SKM-1 (cell line): Measurements from ENCODE around the gene TMEM225B.
A peak's percentile ranks its signal among the peaks of the same experiment; 100 is the strongest.
"Not testable (repeated sequence)": the region's sequence is repeated elsewhere in the genome, so short reads cannot be mapped to it uniquely, and the experiment has no call there.

Experiments used
- DNase-seq: peaks from one replicate; lab custom pipeline; 2025; ENCODE audit not compliant: unreplicated experiment; lab: John Stamatoyannopoulos, UW

TMEM225B gene, protein sequence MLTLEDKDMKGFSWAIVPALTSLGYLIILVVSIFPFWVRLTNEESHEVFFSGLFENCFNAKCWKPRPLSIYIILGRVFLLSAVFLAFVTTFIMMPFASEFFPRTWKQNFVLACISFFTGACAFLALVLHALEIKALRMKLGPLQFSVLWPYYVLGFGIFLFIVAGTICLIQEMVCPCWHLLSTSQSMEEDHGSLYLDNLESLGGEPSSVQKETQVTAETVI

DNA sequence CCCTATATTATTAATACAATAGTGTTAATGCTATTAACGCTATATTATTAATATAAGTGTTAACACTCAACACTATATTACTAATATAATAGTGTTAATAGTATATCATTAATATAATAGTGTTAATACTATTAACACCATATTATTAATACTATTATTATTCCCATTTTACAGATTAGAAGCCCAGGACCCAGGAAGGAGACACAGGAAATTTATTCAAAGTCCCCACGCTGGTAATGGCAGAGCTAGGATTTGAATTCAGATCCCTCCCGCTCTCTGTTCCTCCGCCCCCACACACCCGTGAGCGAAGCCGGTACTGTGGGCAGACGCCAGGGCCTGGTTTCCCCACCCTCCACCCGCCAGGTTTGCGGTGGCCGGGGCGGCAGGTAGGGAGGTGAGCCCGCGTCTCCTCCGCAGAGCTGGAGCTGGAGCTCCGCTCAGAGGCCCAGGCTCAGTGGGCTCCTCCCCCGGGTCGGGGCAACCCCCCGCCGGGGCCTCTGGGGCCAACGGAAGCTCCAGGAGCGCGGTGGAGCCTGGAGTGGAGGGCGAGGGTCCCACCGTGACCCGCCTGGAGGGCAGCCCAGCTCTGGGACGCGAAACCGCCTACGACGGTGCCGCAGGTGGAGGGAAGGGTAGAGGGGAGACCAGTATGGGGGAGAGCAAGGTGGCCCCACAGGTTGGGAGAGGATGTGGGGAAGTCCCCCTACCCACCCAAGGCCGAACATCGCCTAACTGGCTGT lies at the start of gene TMEM225B:
TMEM225B (plus strand) TSS at position 506 of the 740 bp plus-strand sequence. CDS start 6,122 bp downstream, outside the sequence.
- DNase-seq: no peak

DNA sequence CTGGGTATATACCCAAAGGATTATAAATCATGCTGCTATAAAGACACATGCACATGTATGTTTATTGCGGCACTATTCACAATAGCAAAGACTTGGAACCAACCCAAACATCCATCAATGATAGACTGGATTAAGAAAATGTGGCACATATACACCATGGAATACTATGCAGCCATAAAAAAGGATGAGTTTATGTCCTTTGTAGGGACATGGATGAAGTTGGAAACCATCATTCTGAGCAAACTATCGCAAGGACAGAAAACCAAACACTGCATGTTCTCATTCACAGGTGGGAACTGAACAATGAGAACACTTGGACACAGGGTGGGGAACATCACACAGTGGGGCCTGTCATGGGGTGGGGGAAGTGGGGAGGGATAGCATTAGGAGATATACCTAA lies 48.5 kb upstream of the TMEM225B start:
- not testable (repeated sequence) for DNase-seq

DNA sequence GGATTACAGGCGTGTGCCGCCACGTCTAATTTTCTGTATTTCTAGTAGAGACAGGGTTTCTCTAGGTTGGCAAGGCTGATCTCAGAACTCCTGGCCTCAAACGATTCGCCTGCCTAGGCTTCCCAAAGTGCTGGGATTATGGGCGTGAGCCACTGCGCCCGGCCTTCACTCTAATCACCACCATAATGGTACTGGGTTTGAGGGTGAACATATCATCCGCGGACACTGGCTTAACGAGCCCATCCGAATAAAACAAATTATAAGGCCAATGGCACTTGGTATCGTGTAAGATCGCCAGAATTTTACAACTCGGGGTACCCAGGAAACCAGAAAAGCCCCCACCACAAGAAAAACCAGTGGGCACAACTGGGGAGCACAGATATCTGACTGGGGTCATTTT lies 46.7 kb upstream of the TMEM225B start:
- no peak for DNase-seq

DNA sequence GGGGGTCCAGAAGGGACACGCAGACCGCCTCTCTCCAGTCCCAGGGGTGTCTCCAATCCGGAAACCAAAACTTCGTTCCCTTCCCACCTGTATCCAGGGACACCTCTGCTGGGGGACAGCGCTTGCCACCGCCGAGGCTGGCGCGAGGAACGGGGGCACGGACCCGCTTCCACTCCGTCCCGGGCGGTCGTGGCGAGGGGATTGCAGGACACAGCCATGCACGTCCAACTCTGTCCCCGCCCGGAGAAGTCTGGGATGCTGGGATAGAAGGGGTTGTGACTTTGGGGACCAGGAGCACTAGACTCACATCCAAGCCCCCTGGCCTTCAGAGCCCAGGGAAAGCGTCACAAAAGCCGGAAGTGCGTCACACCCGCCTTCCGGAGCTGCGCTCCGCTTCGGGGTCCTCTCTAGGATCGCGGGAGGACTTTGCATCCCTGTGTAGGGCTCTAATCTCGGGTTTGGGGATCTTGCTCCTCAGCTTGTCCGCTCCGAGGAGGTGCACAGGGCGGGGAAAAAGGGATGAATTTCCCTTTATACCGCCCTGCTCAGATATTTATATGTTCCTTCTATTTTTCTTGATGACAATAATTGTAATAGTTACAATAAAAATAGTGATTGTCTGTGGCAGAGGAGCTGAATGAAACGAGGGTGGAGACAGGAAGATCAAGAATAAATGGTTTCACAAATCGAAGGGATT lies 46.2 kb upstream of the TMEM225B start, which contains the start of gene FAM200A:
FAM200A (minus strand) TSS at position 348 of the 697 bp plus-strand sequence. CDS start 3,707 bp downstream, outside the sequence.
- DNase-seq: peak; percentile 68

DNA sequence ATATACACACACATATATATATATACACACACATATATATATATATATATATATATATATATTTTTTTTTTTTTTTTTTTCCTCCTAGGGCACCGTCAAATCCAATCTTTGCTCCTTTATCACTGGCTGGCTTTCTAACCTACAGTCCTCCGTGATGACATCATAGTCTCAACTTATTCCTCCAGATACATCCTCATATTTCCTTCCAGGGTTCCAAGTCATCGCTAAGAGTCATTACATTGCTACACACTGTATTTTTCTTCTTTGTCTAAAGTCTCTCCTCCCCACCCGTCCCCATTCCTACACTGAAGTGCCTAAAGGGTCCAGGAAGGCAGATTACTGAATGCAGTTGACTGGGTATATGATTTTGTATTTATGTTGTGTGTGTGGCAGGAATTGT lies 45.0 kb upstream of the TMEM225B start:
- no peak for DNase-seq

DNA sequence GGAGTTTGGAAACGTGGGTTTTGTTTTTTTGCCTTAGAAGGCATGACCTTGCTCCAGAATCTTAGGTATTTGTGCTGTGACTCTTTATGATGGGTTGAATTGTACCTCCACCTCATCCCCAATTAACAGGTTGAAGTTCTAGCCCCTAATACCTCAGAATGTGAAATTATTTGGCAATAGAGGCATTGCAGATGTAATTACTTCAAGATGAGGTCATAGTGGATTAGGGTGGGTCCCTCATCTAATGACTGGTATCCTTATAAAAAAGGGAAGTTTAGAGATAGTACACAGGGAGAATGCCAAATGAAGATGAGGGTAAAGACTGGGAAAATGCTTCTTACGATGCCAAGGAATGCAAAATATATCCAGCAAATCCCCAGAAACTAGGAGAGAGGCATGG lies 43.1 kb upstream of the TMEM225B start:
- DNase-seq: no peak

DNA sequence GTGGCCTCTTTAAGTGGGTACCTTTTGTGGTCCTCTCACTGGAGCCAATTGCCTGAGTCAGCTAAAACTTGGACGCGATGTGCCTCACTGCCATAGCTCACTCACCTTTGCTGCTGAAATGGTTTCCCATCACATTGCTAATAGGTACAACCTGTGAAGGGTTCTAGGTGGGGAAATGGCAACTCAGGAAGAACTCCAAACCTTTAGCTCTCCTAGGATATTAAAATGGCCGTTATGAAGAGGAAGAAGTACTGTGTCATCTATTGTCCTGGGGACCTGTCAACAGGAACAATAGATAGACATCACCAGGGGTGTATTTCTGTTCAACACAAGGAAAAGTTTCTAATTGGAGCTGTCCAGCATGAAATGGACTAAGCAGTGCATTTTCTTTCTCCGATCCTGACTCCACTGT lies 40.9 kb upstream of the TMEM225B start:
- no peak for DNase-seq

DNA sequence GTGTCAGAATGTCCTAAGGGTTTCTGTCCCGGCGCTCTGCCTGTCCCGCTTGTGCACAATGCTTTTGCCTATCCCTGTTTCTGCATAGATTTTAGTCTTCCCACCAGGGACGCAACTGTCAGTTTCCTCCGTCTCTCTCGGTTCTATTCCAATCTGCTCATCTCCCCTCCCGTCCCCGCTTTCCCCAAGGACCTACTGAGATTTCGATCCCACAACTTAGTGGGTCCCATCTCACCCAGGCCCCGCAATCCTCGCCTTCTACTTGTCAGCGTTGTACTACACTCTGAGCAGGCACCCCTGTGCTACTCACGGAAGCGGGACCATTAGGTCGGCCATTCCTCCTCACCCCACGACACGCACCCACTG lies 40.1 kb upstream of the TMEM225B start:
- DNase-seq: no peak

DNA sequence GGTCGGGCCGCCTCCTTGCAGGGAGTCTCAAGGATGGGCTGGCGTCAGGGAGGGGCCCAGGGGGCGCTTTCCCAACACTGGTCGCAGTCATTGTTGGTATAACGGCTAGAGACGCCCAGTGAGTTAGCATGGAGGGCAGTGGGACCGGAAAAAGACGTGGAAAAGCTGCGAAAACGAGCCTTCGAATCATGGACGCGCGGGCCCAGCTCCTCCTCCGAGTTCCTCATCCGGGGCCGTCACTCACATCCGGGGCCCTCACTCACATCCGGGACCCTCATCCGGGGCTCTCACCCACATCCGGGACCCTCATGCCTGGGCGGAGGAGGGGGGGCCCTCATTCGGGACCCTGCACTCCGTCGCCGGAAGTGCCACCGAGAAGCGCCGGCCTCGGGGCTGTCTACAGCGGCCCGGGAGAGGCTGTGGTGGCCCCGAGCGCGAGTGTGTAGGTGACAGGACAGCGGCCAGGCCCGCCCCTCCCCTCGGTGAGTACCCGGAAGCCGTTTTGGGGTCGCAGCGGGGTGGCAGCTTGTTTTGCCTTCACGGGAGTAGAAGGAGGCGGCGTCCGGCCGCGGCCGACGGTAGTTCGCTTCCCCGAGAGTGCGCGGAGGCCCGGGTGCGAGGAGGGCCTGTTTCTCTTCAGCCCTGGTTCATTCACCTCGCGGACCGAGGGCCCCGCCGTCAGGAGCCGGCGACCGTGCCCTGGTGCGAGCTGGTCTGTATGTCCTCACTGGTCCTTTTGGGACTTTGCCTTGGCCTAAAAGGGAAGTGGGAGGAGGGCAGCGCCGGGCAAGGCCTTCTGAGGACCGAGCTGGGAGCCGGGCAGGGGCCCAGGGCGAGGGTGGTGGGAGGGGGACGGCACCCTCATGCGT lies 39.5 kb upstream of the TMEM225B start, which contains the start of gene ZNF655:
ZNF655 (plus strand) TSS at position 337 of the 869 bp plus-strand sequence. CDS start 1,918 bp downstream, outside the sequence.
- DNase-seq: peak; percentile 51

DNA sequence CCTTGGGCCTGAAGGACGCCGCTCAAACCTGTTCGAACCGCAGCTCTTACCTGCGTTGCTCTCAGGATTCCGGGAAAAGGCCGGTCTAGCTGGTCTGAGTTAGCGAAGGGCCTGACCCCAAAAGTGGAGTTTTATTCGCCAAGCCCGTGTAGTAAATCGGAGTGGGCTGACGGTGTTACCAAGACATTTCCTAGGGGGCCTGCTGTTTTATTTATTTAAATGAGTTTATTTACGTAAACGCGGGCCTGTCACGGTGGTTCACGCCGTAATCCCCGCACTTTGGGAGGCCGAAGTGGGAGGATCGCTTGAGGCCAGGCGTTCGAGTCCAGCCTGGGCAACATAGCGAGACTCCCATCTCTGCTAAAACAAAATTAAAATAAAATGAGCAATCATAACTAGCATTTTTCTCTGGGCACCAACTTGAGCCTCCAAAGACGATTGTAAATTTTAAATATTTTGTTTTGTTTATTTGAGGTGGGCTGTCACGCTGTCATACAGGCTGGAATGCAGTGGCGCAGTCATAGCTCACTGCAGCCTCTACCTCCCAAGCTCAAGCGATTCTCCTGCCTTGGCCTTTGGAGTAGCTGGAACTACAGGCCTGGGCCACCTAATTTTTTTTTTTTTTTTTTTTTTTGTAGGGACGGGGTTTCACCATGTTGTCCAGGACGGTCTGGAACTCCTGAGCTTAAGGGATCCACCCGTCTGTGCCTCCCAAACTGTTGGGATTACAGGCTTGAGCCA lies 38.7 kb upstream of the TMEM225B start:
- DNase-seq: no peak

DNA sequence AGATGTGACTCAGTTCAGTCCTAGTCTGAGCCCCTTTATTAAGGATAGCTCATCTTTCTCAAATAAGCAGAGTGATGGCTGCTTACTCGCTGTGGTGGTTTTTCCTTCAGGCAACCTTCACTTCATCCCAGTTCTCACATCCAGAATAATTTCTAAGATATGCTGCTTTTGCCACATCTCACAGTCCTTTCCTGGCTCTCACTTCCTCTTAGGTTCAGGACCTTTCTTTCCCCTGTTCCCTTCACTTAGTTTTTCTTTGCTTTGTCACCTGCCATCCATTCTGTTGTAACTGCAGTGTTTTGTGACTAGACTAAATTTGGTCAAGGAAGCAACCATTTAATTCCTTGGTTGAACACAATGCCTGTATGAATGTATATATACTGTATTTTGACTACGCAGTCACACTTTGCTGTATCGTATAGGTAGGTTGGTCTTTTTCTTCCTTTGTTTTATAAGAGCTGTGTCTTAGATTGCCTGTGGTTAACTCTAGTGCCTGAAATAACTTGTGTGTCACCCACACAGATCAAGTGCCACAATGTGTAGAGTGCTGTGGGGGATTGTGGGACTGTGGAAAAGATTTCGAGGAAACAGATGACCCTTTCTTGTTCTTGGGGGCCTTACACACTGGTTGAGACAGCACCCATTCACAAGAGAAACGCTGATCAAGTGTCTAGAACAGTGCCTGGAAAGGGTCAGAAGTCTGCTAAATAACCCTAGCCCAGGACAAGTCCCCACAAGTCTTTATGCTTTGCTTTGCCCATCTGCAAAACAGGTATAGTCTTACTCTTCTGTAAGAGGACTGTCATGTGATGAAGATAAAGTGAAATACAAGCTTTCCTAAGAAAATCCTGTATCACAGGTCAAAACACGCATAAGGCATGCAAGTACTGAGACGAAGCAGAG lies 37.0 kb upstream of the TMEM225B start:
- no peak for DNase-seq

DNA sequence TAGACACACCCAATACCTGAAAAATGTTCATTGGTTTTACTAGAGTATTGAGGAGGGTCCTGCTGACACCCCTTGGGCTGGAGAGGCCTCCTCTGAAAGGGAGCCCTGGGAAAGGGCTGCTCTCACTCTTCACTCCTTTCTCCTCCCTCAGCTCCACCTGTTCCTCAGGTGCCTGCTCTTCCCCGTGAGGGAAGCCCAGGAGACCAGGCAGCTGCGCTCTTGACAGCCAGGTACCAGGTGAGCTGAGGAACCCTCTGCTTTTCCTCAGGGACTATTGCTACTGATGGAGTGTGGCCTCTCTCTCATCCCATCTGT lies 36.4 kb upstream of the TMEM225B start:
- DNase-seq: no peak

DNA sequence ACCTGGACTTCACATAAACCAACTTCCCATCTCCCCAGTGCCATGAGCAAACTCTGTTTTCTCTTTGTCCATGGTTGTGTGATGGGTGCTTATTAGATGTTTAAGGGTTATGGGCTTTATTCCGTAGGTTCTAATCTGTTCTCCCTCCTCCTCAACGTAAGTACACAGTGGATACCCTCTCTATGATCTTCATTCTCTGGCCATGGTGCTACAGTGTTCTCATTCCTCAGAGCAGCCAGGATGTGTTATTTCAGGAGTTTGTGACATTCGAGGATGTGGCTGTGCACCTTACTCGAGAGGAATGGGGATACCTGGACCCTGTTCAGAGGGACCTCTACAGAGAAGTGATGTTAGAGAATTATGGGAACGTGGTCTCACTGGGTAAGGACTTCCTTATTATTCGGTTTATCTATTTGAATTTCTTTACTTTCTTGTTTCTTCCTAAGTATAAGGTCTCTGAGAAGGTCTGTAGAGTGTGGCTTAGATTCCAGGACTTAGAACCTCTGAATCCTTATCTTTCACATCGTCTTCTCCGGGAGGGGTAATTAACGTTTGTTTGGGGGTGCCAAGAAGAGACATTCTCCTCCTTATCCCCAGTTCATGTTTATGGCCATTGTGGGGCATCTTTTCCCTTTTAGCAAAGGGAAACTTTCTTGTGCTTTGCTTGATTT lies 35.8 kb upstream of the TMEM225B start:
- DNase-seq: no peak

DNA sequence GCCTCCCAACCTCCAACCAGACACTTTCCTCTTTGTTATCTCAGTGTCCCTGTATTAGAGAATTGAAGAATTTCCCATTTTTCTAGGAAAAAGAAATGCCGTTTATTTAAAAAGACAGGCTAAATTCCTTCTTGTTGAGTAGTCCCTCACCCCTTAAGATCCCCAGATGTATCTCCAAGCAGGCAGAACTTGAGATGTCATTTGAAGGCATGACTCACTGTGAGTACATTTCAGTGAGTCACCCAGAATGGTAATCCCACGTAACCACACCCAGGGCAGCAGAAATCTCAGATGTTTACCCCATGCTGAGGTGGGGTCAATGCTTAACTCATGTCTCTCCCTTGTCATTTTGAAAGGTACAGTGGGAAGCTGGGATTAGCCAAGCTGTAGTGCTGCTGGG lies 35.2 kb upstream of the TMEM225B start:
- no peak for DNase-seq

DNA sequence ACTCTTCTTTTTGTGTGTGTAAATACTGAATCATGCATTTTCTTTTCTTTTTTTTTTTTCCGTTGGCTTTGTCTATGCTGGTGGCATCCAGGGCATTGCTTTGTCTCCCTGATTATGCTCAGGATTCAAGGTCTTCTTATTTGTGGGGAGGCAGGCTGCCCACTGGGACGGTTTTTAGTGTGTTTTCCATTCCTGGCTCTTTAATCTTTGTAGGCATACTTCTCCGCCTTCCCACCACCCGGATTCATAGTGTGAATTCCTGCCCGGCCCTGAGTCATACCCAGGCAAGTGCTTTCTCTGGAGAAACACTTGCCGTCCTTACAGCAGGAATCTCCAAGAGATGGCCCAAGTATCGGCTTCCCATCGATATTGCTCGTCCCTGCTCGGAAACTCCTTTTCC lies 34.4 kb upstream of the TMEM225B start:
- DNase-seq: no peak

DNA sequence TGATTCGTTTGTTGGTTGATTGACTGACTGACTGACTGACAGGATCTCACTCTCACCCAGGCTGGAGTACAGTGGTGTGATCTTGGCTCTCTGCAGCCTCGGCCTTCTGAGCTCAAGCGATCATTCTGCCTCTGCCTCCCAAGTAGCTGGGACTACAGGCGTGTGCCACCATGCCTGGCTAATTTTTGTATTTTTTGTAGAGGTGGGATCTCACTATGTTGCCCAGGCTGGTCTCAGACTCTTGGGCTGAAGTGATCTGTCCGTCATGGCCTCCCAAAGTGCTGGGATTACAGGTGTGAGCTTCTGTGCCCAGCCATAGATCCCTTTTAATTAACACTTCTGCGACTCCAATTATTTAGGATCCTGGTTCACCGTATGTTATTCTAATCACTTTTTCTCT lies 29.3 kb upstream of the TMEM225B start:
- DNase-seq: not testable (repeated sequence)

DNA sequence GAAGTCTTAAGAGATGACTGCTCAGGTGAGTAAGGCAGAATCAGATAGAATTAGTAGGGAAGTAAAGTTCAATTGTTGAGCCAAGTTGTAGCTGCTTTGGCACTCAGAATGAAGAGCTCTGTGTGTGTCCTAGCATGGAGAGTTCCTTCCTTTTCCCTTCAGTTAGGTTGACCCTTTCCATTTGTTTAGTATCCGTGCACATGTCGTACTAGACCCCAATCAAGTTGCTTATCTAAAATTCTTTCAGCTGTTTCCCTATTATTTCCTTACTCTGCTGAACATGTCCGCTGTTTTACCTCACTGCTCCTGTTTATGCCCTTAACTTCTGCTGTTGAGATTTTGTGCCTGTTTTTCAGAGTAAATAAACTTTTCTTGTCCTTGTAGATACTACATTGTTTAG lies 26.3 kb upstream of the TMEM225B start:
- DNase-seq: no peak

DNA sequence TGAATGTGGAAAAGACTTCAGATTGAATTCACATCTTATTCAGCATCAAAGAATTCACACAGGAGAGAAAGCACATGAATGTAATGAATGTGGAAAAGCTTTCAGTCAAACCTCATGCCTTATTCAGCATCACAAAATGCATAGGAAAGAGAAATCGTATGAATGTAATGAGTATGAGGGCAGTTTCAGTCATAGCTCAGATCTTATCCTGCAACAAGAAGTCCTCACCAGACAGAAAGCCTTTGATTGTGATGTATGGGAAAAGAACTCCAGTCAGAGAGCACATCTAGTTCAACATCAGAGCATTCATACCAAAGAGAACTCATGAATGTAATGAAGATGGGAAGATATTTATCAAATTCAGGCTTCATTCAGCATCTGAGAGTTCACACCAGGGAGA lies 24.8 kb upstream of the TMEM225B start:
- DNase-seq: no peak

DNA sequence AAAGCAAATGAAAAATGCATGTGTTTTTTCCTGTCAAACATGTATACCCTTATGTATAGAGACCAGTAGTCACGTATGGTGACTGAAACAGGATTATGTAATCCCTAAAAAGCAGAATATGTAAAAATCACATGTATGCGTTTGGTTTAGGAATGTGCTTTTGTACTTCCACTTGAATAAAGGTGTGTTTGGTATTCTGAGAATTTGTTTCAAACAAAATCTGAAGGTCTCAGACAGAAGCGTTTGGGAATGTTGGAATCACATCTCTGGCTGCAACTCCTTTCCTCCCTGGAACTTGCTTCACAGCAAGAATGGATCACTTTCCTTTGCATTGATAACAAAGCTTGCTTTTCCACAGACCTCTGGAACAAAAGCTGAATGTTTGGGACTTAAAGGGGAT lies 21.8 kb upstream of the TMEM225B start:
- DNase-seq: no peak
